HG02623 (cell line): ENCODE data around the gene TP53I3.
"Not testable (repeated sequence)": the region's sequence is repeated elsewhere in the genome, so short reads cannot be mapped to it uniquely, and the experiment has no call there.

ENCODE experiments used
- ATAC-seq: cut with Tn5 transposase; IDR thresholded peaks from one replicate; pipeline ENCODE4 v1.9.1; 2021; ENCODE audit warnings: moderate library complexity; ENCODE audit not compliant: unreplicated experiment

The TP53I3 gene

GRCh38 chr2:24084386-24085199 is at the start of gene TP53I3:
Gene TP53I3, minus strand, starts transcription at chr2:24084834. Its CDS starts 508 bp downstream, at chr2:24084326.
- peak; percentile 77 for ATAC-seq

- ATAC-seq = no peak
Observed at GRCh38 chr2:24132543-24132942, 47.9 kb upstream of the TP53I3 start.

GRCh38 chr2:24125956-24126355 is 41.3 kb upstream of the TP53I3 start:
- no peak for ATAC-seq

GRCh38 chr2:24123922-24124580 is 39.4 kb upstream of the TP53I3 start:
- ATAC-seq = no peak

- peak; percentile 85 for ATAC-seq
Observed at GRCh38 chr2:24123195-24123921, 38.7 kb upstream of the TP53I3 start, which contains the start of the genes FAM228B and PFN4. Gene FAM228B, plus strand, starts transcription at chr2:24123469. Its CDS starts 893 bp downstream, at chr2:24124362. Gene PFN4, minus strand, starts transcription at chr2:24123334. Its CDS starts 799 bp downstream, at chr2:24122535.

- ATAC-seq = no peak
Observed at GRCh38 chr2:24122366-24123194, 37.9 kb upstream of the TP53I3 start.

- no peak for ATAC-seq
Observed at GRCh38 chr2:24121469-24121868, 36.8 kb upstream of the TP53I3 start.

GRCh38 chr2:24121066-24121465 is 36.4 kb upstream of the TP53I3 start:
- no peak for ATAC-seq

- no peak for ATAC-seq
Observed at GRCh38 chr2:24117902-24118301, 33.3 kb upstream of the TP53I3 start.

GRCh38 chr2:24115057-24115456 is 30.4 kb upstream of the TP53I3 start:
- no peak for ATAC-seq

GRCh38 chr2:24111407-24111901 is 26.8 kb upstream of the TP53I3 start:
- ATAC-seq = no peak

- ATAC-seq = no peak
Observed at GRCh38 chr2:24110660-24111303, 26.1 kb upstream of the TP53I3 start.

- ATAC-seq = not testable (repeated sequence)
Observed at GRCh38 chr2:24109431-24109830, 24.8 kb upstream of the TP53I3 start.

- ATAC-seq = no peak
Observed at GRCh38 chr2:24107336-24107735, 22.7 kb upstream of the TP53I3 start.

GRCh38 chr2:24106786-24107185 is 22.2 kb upstream of the TP53I3 start:
- ATAC-seq = no peak

- ATAC-seq = no peak
Observed at GRCh38 chr2:24105816-24106215, 21.2 kb upstream of the TP53I3 start.

- ATAC-seq = no peak
Observed at GRCh38 chr2:24104906-24105305, 20.3 kb upstream of the TP53I3 start.

- ATAC-seq = no peak
Observed at GRCh38 chr2:24104110-24104650, 19.5 kb upstream of the TP53I3 start.

GRCh38 chr2:24102677-24103076 is 18.0 kb upstream of the TP53I3 start:
- ATAC-seq = no peak

- no peak for ATAC-seq
Observed at GRCh38 chr2:24101992-24102391, 17.4 kb upstream of the TP53I3 start.
